RPMI7951 (cell line): Measurements from ENCODE around the gene RNASE12. TPM values are rescaled to one million over a fixed set of nuclear protein-coding genes. Genes with fewer than 3 reads are reported as not detected.
A peak's percentile ranks its signal among the peaks of the same experiment; 100 is the strongest.
"Not testable (repeated sequence)": the region's sequence is repeated elsewhere in the genome, so short reads cannot be mapped to it uniquely, and the experiment has no call there.

Experiments
- DNase-seq: peaks from one replicate; pipeline ENCODE4 v3.0.0-alpha.2; 2012; ENCODE audit warnings: low read depth
- total RNA-seq: library from RNA; depleted of rRNA; stranded (reverse); fragments of >200 nt; shearing (Covaris generic); gene quantifications from 2 replicates; pipeline ENCODE4 v1.2.3, GENCODE V29; 2014

Gene RNASE12
- total RNA-seq, 1 experiment from 2014 or later: not detected

- no peak for DNase-seq
Measured at GRCh38 chr14:20583142-20583541, 8.0 kb downstream of the RNASE12 start.

- DNase-seq: no peak
Measured at GRCh38 chr14:20580242-20580641, 10.9 kb downstream of the RNASE12 start.

- no peak for DNase-seq
Measured at GRCh38 chr14:20578784-20579502, 12.2 kb downstream of the RNASE12 start.

DNA sequence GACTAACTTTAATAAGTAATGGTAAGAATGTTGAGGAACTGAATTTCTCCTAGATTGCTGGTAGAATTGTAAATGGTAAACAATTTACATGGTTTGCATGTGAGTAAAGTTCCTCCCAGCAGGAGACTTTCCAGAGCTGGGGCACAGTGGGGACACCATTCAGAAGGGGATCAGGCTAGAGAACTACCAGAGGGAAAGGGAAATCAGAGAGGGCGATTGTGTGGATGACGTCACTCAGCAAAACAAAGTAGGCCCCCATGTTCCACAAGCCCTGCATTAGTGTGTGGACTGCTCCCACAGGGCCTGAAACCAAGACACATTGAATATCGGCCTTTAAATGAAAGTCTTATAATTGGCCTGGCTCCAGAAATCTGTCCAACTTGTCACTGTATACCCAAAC lies 12.9 kb downstream of the RNASE12 start:
- no peak for DNase-seq

GRCh38 chr14:20572382-20572990 lies 18.7 kb downstream of the RNASE12 start:
- not testable (repeated sequence) for DNase-seq

- DNase-seq: not testable (repeated sequence)
Measured at GRCh38 chr14:20570720-20571119, 20.5 kb downstream of the RNASE12 start.

- not testable (repeated sequence) for DNase-seq
Measured at GRCh38 chr14:20569865-20570264, 21.3 kb downstream of the RNASE12 start.

GRCh38 chr14:20569066-20569465 lies 22.1 kb downstream of the RNASE12 start:
- DNase-seq: no peak

GRCh38 chr14:20568393-20568792 lies 22.8 kb downstream of the RNASE12 start:
- no peak for DNase-seq

GRCh38 chr14:20567199-20567598 lies 24.0 kb downstream of the RNASE12 start:
- DNase-seq: not testable (repeated sequence)

GRCh38 chr14:20564501-20564997 lies 26.6 kb downstream of the RNASE12 start:
- DNase-seq: no peak

- DNase-seq: no peak
Measured at GRCh38 chr14:20563971-20564370, 27.2 kb downstream of the RNASE12 start.

DNA sequence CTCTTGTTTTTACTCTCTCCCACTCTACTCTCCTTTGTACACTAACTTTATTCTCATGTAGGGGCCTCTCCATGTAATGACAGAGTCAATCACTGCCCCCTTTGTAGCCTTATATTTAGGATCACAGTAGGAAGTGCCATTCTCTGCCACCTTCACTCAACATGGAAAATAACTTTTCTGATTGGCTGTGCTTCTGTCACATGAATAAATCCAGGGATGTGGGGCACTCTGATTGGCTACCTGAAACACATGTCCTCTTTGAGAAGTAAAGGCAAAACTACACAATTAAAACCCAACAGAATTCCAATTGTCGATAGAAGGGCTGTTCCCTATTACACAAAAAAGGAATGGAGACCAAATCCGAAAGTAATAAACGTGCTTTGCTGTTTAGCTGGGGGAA lies 30.2 kb downstream of the RNASE12 start, which contains the start of gene RNASE9:
RNASE9 (minus strand) TSS at position 87 of the 400 bp plus-strand sequence.
- peak; percentile 12 for DNase-seq

- no peak for DNase-seq
Measured at GRCh38 chr14:20559461-20559904, 31.7 kb downstream of the RNASE12 start.

- DNase-seq: no peak
Measured at GRCh38 chr14:20557212-20557542, 34.0 kb downstream of the RNASE12 start.

DNA sequence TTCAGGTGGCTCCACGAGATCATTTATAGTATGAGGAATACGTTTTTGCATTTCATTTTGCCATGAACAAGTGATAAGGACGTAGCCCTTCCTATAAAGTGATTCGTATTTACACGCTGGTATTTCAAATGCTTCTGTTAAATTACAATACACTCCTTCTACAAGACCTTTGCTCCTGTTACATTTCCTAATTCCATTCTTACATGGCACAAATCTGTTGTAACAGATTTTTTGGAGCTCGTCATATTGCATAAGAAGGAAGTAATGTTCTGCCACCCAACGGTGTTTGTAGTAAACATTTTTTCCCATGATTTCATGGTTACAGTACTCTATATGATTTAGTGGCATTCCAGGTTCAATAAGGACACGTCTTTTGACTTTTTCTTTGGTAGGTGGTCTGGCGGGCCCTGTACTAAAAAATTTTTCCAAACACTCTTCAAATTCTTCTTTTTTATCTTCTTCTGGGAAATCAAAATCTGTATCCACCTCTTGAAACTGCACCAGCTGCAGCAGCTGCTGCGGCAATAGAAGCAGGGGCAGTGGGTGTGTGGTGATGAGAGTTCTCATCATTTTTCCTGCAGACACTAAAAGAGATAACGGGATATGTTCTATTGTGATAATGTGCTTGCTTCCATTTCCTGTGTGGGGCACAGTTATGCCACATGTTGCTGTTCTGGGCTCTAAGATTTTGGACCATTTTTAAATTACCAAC lies 34.5 kb downstream of the RNASE12 start:
- DNase-seq: no peak

GRCh38 chr14:20555845-20556244 lies 35.3 kb downstream of the RNASE12 start:
- no peak for DNase-seq

DNA sequence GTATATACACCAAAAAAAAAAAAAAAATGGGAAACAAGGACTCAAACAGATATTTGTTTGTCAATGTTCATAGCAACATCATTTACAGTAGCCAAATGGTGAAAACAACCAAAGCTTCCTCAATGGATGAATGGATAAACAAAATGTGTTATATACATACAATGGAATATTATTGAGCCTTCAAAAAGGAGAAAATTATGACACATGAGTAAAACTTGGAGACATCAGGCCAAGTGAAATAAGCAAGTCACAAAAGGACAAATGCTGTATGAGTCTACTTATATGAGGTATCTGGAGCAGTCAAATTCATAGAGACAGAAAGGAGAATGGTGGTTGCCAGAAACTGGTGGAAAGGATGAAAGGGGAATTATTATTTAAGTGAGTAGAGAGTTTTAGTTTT lies 38.2 kb downstream of the RNASE12 start:
- no peak for DNase-seq

- no peak for DNase-seq
Measured at GRCh38 chr14:20551606-20552005, 39.6 kb downstream of the RNASE12 start.

DNA sequence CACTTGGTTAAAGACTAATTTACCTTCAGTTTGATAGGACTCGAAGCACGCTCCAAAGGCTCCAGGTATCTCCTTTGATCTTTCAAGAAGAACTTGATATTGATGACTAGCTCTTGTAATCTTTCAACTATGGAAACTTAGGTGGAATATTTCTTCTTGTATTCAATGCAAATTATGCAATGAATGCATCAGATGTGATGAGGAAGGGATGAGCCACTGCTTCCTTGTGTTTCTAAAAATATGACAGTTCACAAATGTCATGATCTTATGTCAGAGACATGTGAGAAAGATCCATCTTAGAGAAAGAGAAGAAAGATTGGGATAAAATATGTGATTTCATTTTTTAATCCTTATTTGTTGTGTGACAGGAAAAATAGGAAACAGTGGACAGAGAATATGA lies 40.2 kb downstream of the RNASE12 start:
- no peak for DNase-seq

GRCh38 chr14:20548414-20549158 lies 42.6 kb downstream of the RNASE12 start:
- no peak for DNase-seq

DNA sequence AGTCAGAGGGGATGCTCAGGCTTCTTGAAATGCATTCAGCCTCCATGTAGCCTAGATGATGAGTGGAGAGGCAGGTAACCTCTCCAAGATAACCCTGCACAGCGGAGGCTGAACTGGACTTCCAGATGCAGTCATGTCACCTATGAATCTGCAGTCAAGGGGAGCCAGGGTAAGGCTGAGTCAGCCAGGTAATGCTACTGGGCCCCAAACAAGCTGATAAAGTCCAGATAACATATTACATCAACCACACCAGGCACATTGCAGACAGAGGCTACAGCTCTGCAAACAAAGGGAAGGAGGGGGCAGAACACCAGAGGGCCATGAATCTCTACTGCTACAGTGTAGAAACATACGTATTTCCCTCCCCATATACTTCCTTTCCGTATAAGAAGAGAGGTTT lies 44.3 kb downstream of the RNASE12 start:
- no peak for DNase-seq
